EH (cell line): ENCODE measurements around the gene VPS35L.

Experiments used
- DNase-seq: peaks from one replicate; pipeline ENCODE4 v3.0.0-alpha.2; 2015; ENCODE audit warnings: low read depth

Gene VPS35L

DNA sequence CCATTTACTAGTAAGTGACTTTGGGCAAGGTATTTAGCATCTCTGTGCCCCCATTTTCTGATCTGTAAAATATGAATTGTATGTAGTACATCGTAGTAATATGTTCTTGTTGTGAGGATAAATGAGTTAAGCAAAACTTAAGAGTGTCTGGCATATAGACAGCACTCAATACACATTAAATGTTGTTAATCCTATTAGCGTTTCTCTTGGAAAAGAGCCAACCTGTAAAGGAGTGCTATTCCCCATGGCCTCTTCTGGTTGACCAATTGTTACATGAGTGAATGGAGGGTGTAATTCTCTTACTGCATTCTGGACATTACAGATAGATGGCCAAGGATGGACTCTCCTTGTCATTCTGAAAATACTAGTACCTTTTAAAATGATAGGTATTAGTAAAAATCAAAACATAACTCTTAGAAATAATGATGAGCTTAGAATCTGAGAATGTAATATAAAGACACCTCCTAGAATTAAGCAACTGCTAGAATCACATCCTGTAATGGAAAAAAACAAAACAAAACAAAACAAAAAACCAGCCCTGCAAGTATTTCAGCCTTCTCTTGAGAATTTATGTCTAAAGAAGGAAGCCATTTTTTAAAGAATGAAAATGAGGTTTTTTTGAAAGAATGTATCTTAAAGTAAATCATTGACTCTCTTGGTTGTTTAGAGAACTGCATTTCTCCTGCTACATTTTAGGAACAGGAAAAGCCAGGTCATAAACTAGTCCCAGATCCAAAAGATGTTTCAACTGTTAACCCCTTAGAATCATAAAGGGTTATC is 193.1 kb downstream of the VPS35L start:
- DNase-seq: no peak

DNA sequence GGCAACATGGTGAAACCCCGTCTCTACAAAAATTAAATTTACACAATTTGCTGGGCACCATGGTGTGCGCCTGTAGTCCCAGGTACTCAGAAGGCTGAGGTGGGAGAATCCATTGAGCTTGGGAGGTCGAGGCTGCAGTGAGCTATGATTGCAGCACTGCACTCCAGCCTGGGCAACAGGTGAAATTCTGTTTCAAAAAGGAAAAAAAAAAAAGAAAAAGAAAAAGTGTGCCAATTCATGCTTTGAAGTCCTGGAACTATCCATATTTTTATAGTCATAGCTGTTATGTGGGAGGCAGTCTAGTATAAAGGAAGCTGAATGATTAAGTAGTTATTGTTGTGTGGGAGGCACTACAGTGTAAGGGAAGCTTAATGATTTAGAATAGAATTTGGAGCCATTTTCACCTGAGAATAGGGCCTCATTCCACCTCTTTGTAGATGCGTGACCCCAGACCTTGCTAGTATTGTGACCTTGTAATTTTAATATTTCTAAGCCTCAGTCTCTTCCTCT is 194.1 kb downstream of the VPS35L start:
- no peak for DNase-seq
